HepG2 (cell line): Measurements from ENCODE around the gene LZTR1. TPM values are rescaled to one million over a fixed set of nuclear protein-coding genes. Genes with fewer than 3 reads are reported as not detected.
A peak's percentile ranks its signal among the peaks of the same experiment; 100 is the strongest.

ENCODE experiments used
- FOSL2 ChIP-seq: sonication (generic); formaldehyde crosslinking; IDR thresholded peaks from 2 replicates; pipeline ENCODE4 v1.4.0; 2020; ENCODE audit warnings: missing genetic modification reagents
- FOXK2 ChIP-seq: fragments of 450-650 bp; IDR thresholded peaks from 2 replicates; pipeline ENCODE4 v1.6.1; 2016
- GPBP1L1 ChIP-seq: sonication (generic); formaldehyde crosslinking; IDR thresholded peaks from 2 replicates; pipeline ENCODE4 v1.5.0; 2020; ENCODE audit warnings: mild to moderate bottlenecking, missing genetic modification reagents
- HNRNPLL ChIP-seq: fragments of 200-400 bp; formaldehyde crosslinking; IDR thresholded peaks from 2 replicates; pipeline ENCODE4 v1.6.1; 2017; ENCODE audit warnings: mild to moderate bottlenecking, low read depth, low read length; ENCODE audit not compliant: poor library complexity, severe bottlenecking
- HOXA9 ChIP-seq: sonication (generic); formaldehyde crosslinking; IDR thresholded peaks from 2 replicates; pipeline ENCODE4 v1.8.1; 2022; ENCODE audit warnings: missing genetic modification reagents, mild to moderate bottlenecking, moderate library complexity, borderline replicate concordance
- MBD4 ChIP-seq: IDR thresholded peaks from 2 replicates; pipeline ENCODE4 v1.6.1; 2012; ENCODE audit warnings: low read length, inconsistent platforms, borderline replicate concordance
- PRDM15 ChIP-seq: sonication (generic); formaldehyde crosslinking; IDR thresholded peaks from 2 replicates; pipeline ENCODE4 v1.4.0; 2020; ENCODE audit warnings: missing genetic modification reagents
- RXRA ChIP-seq: sonication (generic); formaldehyde crosslinking; IDR thresholded peaks from 2 replicates; pipeline ENCODE4 v1.5.1; 2020; ENCODE audit warnings: missing genetic modification reagents
- SATB2 ChIP-seq: sonication (generic); formaldehyde crosslinking; IDR thresholded peaks from 2 replicates; pipeline ENCODE4 v1.5.0; 2020; ENCODE audit warnings: missing genetic modification reagents
- SIX4 ChIP-seq: sonication (generic); formaldehyde crosslinking; IDR thresholded peaks from 2 replicates; pipeline ENCODE4 v1.4.0; 2020; ENCODE audit warnings: missing genetic modification reagents
- SRSF1 ChIP-seq: fragments of 200-400 bp; formaldehyde crosslinking; optimal IDR thresholded peaks from 2 replicates; pipeline ENCODE3; 2017; ENCODE audit warnings: mild to moderate bottlenecking, low read depth, low read length, moderate library complexity
- TFAP4 ChIP-seq: sonication (generic); IDR thresholded peaks from 2 replicates; pipeline ENCODE4 v1.6.1; 2016; ENCODE audit warnings: low read depth, borderline replicate concordance
- U2AF2 ChIP-seq: fragments of 200-400 bp; formaldehyde crosslinking; IDR thresholded peaks from 2 replicates; pipeline ENCODE4 v1.6.1; 2017; ENCODE audit warnings: low read depth, mild to moderate bottlenecking, low read length
- ZBTB44 ChIP-seq: sonication (generic); formaldehyde crosslinking; IDR thresholded peaks from 2 replicates; pipeline ENCODE4 v1.4.0; 2020; ENCODE audit warnings: missing genetic modification reagents
- ZHX1 ChIP-seq: sonication (generic); formaldehyde crosslinking; IDR thresholded peaks from 2 replicates; pipeline ENCODE4 v1.8.1; 2022; ENCODE audit warnings: low read depth, mild to moderate bottlenecking, missing genetic modification reagents
- ZNF274 ChIP-seq: sonication (generic); formaldehyde crosslinking; IDR thresholded peaks from 2 replicates; pipeline ENCODE4 v1.5.1; 2020; ENCODE audit warnings: mild to moderate bottlenecking, missing genetic modification reagents
- ZNF460 ChIP-seq: sonication (generic); formaldehyde crosslinking; IDR thresholded peaks from 2 replicates; pipeline ENCODE4 v1.5.1; 2020; ENCODE audit warnings: missing genetic modification reagents, mild to moderate bottlenecking, borderline replicate concordance
- ZNF563 ChIP-seq: sonication (generic); formaldehyde crosslinking; IDR thresholded peaks from 2 replicates; pipeline ENCODE4 v1.8.0; 2022; ENCODE audit warnings: mild to moderate bottlenecking, moderate library complexity, missing genetic modification reagents
- ZNF737 ChIP-seq: sonication (generic); formaldehyde crosslinking; IDR thresholded peaks from 2 replicates; pipeline ENCODE4 v1.5.0; 2020; ENCODE audit warnings: missing genetic modification reagents, mild to moderate bottlenecking, borderline replicate concordance
- ZSCAN22 ChIP-seq: sonication (generic); formaldehyde crosslinking; IDR thresholded peaks from 2 replicates; pipeline ENCODE4 v1.4.0; 2020; ENCODE audit warnings: mild to moderate bottlenecking, missing genetic modification reagents
- polyA plus RNA-seq, 8 experiments: library from polyadenylated mRNA; depleted of rRNA in 3 of 8; stranded (reverse) in 7 of 8; unstranded in 1 of 8; fragments of >200 nt; fragmentation: Illumina TruSeq in 4 of 8; extraction: Trizol in 4 of 8; gene quantifications; 2 replicates each; pipeline versions ENCODE4 v1.2.1 to v1.2.3, GENCODE V29; 2011 to 2016; ENCODE audit warnings: low read depth in 4 of 8, missing spikeins in 1 of 8, mixed read lengths in 1 of 8; ENCODE audit not compliant: insufficient read depth in 1 of 8
- total RNA-seq, 5 experiments: library from RNA; depleted of rRNA; stranded (reverse); fragments of >200 nt; fragmentation: Illumina TruSeq; extraction: Trizol; gene quantifications; 2 replicates each; pipeline ENCODE4 v1.2.3, GENCODE V29; 2016; ENCODE audit warnings: low read depth in 1 of 5

LZTR1 gene
- total and polyA plus RNA-seq, 2 of the 13 experiments (the other 11 are each of a cell fraction or from before 2014, with no cell fraction given), result 21.8 to 22.4 TPM

- TF ChIP-seq ZHX1 (CRISPR knock-in tag) (no peak), ZNF737 (CRISPR knock-in tag) (no peak), SRSF1 (no peak), MBD4 (no peak), ZNF563 (CRISPR knock-in tag) (no peak), ZBTB44 (CRISPR knock-in tag) (no peak), FOSL2 (CRISPR knock-in tag) (peak; percentile 51), ZSCAN22 (no peak), HOXA9 (CRISPR knock-in tag) (no peak), U2AF2 (no peak), SIX4 (CRISPR knock-in tag) (no peak), TFAP4 (no peak), ZNF274 (no peak), PRDM15 (CRISPR knock-in tag) (no peak), RXRA (CRISPR knock-in tag) (no peak), GPBP1L1 (CRISPR knock-in tag) (no peak), ZNF460 (no peak), HNRNPLL (no peak), SATB2 (no peak), FOXK2 (no peak)
Observed at GRCh38 chr22:20956258-20957101, 25.6 kb upstream of the LZTR1 start (continued).
